ENCODE measurements around the gene TEX11.

The TEX11 gene

DNA sequence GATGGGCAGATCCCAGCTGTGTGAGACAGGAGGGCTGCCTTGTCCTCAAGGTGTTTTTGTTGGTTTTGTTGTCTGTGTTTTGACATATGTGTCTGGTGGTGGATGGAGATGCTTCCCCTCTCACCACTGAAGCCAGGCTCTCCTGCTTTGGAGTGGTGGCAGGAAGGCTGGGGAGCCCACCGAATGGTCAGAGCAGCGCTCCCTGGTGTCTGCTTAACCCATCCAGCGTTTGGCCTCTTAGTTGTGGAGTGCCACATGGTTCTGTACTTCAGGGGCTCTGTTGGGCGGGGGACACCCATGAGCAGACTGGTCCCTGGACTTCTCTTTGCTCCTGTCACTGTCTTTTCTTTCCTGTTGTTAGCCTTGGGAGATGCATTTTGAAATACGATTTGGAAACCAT is 412.0 kb downstream of the TEX11 start:
- no peak for TF ChIP-seq EZH2 (optimal IDR thresholded peaks at IDR 0.05; ENCODE audit: low read depth, low read length)
- TF ChIP-seq CTCF (IDR thresholded peaks at IDR 0.05; ENCODE audit: low read length), result no peak
- TF ChIP-seq EZH2phosphoT487 (IDR thresholded peaks at IDR 0.05; ENCODE audit: low read length), result no peak
- Histone ChIP-seq H3K9ac (ENCODE audit: low read length) (no peak overlapping the region), H3K9me2 (replicated peaks; ENCODE audit: insufficient read depth, low read length) (no peaks in the 10 kb centered on the region), H3K27me3 (replicated peaks; ENCODE audit: insufficient read depth, low read length) (no peaks in the 10 kb centered on the region), H3K4me2 (ENCODE audit: low read depth, low read length) (no peak overlapping the region), H3K9me3 (replicated peaks; ENCODE audit: insufficient read depth, low read length) (no peaks in the 10 kb centered on the region), H3K4me3 (ENCODE audit: low read length) (no peak overlapping the region), H4K20me1 (ENCODE audit: insufficient read depth, low read length) (no peaks in the 10 kb centered on the region), H3K4me1 (ENCODE audit: low read length) (0 out of 2 replicates have a peak, but pooled peaks cover 2% of the 10 kb centered on the region), H3F3A (ENCODE audit: insufficient read depth, low read length) (no peaks in the 10 kb centered on the region), H2AFZ (ENCODE audit: low read length) (no peak overlapping the region), H3K36me3 (replicated peaks; ENCODE audit: insufficient read depth, low read length) (no peaks in the 10 kb centered on the region; the same call in 1 of the 2 replicates), H3K79me2 (ENCODE audit: low read length) (no peaks in the 10 kb centered on the region), H3K27ac (ENCODE audit: low read length) (no peak overlapping the region)
- DNase-seq, result no peak

- Histone ChIP-seq H3K36me3 (replicated peaks; ENCODE audit: insufficient read depth, low read length) (no peaks in the 10 kb centered on the region; the same call in 1 of the 2 replicates), H3F3A (ENCODE audit: insufficient read depth, low read length) (no peaks in the 10 kb centered on the region), H4K20me1 (ENCODE audit: insufficient read depth, low read length) (no peaks in the 10 kb centered on the region), H3K4me2 (ENCODE audit: low read depth, low read length) (no peak overlapping the region), H3K9me2 (replicated peaks; ENCODE audit: insufficient read depth, low read length) (no peaks in the 10 kb centered on the region), H3K79me2 (ENCODE audit: low read length) (no peaks in the 10 kb centered on the region), H3K27me3 (replicated peaks; ENCODE audit: insufficient read depth, low read length) (no peaks in the 10 kb centered on the region), H2AFZ (ENCODE audit: low read length) (no peak overlapping the region), H3K27ac (ENCODE audit: low read length) (no peak overlapping the region), H3K9ac (ENCODE audit: low read length) (no peak overlapping the region), H3K4me1 (ENCODE audit: low read length) (0 out of 2 replicates have a peak, but pooled peaks cover 2% of the 10 kb centered on the region), H3K4me3 (ENCODE audit: low read length) (no peak overlapping the region), H3K9me3 (replicated peaks; ENCODE audit: insufficient read depth, low read length) (no peaks in the 10 kb centered on the region)
- TF ChIP-seq EZH2 (optimal IDR thresholded peaks at IDR 0.05; ENCODE audit: low read depth, low read length), result no peak
- DNase-seq, result no peak
These were observed 414.1 kb downstream of the TEX11 start for GRCh38 chrX:70494441-70494840.

- H2AFZ ChIP-seq (ENCODE audit: low read length), result no peak overlapping the region
- H3K9me2 ChIP-seq (replicated peaks; ENCODE audit: insufficient read depth, low read length), result no peaks in the 10 kb centered on the region
- no peak overlapping the region for H3K27ac ChIP-seq (ENCODE audit: low read length)
- H4K20me1 ChIP-seq (ENCODE audit: insufficient read depth, low read length), result no peaks in the 10 kb centered on the region
- no peaks in the 10 kb centered on the region for H3K36me3 ChIP-seq (replicated peaks; ENCODE audit: insufficient read depth, low read length)
- no peaks in the 10 kb centered on the region for H3K27me3 ChIP-seq (replicated peaks; ENCODE audit: insufficient read depth, low read length)
- DNase-seq, result no peak
- H3K79me2 ChIP-seq (ENCODE audit: low read length), result no peaks in the 10 kb centered on the region
- no peak overlapping the region for H3K9ac ChIP-seq (ENCODE audit: low read length)
- H3K4me3 ChIP-seq (ENCODE audit: low read length), result no peak overlapping the region
- no peaks in the 10 kb centered on the region for H3F3A ChIP-seq (ENCODE audit: insufficient read depth, low read length)
- no peaks in the 10 kb centered on the region for H3K4me1 ChIP-seq (ENCODE audit: low read length)
- TF ChIP-seq EZH2phosphoT487 (IDR thresholded peaks at IDR 0.05; ENCODE audit: low read length) (no peak), CTCF (IDR thresholded peaks at IDR 0.05; ENCODE audit: low read length) (no peak), EZH2 (optimal IDR thresholded peaks at IDR 0.05; ENCODE audit: low read depth, low read length) (no peak)
- no peak overlapping the region for H3K4me2 ChIP-seq (ENCODE audit: low read depth, low read length)
- no peaks in the 10 kb centered on the region for H3K9me3 ChIP-seq (replicated peaks; ENCODE audit: insufficient read depth, low read length)
These were observed 419.7 kb downstream of the TEX11 start for GRCh38 chrX:70488856-70489255.

- no peaks in the 10 kb centered on the region for H4K20me1 ChIP-seq (ENCODE audit: insufficient read depth, low read length)
- H3K9ac ChIP-seq (ENCODE audit: low read length), result no peak overlapping the region
- no peak overlapping the region for H3K4me2 ChIP-seq (ENCODE audit: low read depth, low read length)
- H3K27me3 ChIP-seq (replicated peaks; ENCODE audit: insufficient read depth, low read length), result no peaks in the 10 kb centered on the region
- H3K36me3 ChIP-seq (replicated peaks; ENCODE audit: insufficient read depth, low read length), result no peaks in the 10 kb centered on the region
- no peak overlapping the region for H2AFZ ChIP-seq (ENCODE audit: low read length)
- no peak overlapping the region for H3K27ac ChIP-seq (ENCODE audit: low read length)
- H3K4me3 ChIP-seq (ENCODE audit: low read length), result no peak overlapping the region
- no peaks in the 10 kb centered on the region for H3K4me1 ChIP-seq (ENCODE audit: low read length)
- no peaks in the 10 kb centered on the region for H3K9me2 ChIP-seq (replicated peaks; ENCODE audit: insufficient read depth, low read length)
- TF ChIP-seq EZH2phosphoT487 (IDR thresholded peaks at IDR 0.05; ENCODE audit: low read length), result no peak
- no peak for TF ChIP-seq CTCF (IDR thresholded peaks at IDR 0.05; ENCODE audit: low read length)
- no peak for TF ChIP-seq EZH2 (optimal IDR thresholded peaks at IDR 0.05; ENCODE audit: low read depth, low read length)
- no peaks in the 10 kb centered on the region for H3F3A ChIP-seq (ENCODE audit: insufficient read depth, low read length)
- H3K79me2 ChIP-seq (ENCODE audit: low read length), result no peaks in the 10 kb centered on the region
- no peaks in the 10 kb centered on the region for H3K9me3 ChIP-seq (replicated peaks; ENCODE audit: insufficient read depth, low read length)
- DNase-seq, result no peak
These were observed 423.0 kb downstream of the TEX11 start for GRCh38 chrX:70485466-70485865.

All from MM.1S (cell line).